GM18505 (cell line): ENCODE measurements around the gene SLC5A9.
"Not testable (repeated sequence)": the region's sequence is repeated elsewhere in the genome, so short reads cannot be mapped to it uniquely, and the experiment has no call there.

ENCODE experiments used
- ATAC-seq: cut with Tn5 transposase; IDR thresholded peaks from one replicate; pipeline ENCODE4 v1.9.1; 2021; ENCODE audit not compliant: unreplicated experiment
- POLR2A ChIP-seq: IDR thresholded peaks from 4 replicates; pipeline ENCODE4 v1.6.1; 2011; ENCODE audit warnings: borderline replicate concordance; ENCODE audit not compliant: insufficient read depth, insufficient read length; ENCODE audit errors: extremely low read depth

The SLC5A9 gene

DNA sequence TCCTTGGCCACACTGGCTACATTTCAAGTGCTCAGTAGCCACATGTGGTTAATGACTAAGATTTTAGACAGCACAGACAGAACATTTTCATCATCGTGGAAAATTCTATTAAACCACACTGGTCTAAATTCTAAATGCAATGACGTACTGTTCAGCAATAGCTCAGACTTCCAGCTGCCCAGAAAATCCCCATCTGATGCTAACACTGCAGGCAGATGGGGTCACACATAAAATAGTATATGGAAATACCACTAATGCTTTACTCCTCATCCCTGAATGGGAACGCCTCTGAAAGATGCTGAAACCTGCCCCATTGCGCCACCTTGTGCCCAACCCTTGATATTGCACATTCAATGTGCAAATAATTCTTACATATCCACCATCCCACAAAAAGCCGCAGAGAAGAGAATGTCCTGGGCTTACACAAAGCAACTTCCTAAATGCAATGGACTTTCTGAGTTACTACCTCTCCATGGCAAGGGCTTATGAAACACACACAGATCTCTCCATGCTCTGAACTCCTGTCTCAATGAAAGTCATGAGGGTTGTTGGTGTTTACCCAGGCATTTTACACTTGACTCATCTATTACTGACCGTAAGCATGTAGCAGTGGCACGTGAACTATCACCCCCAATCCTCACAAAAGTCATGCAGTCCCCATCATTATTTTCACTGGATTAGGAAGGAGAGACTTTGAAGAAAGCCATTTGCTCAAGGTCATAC, 20.3 kb upstream of the SLC5A9 start:
- TF ChIP-seq POLR2A, result no peak
- ATAC-seq, result no peak

DNA sequence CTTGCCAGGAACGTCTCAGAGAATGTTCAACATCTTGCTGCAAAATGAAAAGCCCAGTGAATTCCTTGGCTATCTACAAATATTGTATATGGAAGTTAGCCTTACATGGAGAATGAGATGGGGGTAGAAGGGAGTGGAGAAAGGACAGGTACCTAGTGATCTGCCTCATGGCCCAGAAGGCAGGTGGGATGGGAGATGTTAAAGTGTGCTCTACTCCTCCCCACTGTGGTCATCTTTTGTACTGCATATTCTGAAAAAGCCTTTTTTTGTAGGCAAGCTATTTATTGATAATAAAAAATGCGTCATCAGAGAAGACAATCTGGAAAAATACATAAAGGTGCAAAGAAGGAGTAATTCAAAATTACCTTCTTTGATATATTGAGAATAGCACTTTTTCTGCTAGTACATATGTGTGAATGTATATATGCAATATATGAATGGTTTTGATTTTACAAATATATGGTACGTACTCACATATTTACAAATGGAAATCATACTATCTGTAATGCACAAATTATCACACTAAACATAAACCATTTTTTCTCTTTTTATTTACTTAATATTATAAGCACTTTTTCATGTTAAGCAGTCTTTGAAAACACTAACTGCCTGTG, 19.1 kb upstream of the SLC5A9 start:
- TF ChIP-seq POLR2A, result no peak

DNA sequence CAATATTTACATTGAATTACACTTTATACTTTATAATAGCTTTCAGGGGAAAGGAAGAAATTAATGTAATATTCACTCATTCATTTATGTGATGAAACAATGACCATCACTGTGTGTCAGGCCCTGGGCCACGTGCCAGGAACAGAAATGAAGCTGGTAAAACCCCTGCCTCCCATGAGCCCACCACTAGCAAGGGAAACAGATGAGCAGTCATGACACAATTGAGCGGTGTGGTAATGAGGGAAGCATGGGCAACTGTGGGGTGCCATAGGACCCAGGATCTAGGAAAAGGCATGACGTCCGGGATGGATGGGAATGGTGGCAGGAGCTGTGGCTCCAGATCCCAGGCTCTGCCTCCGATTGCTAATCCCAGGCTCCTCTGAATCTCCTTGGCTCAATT, 17.0 kb upstream of the SLC5A9 start:
- ATAC-seq, result no peak
- no peak for TF ChIP-seq POLR2A

More for the DNA sequence above, 19.1 kb upstream of the SLC5A9 start:
- ATAC-seq, result no peak

DNA sequence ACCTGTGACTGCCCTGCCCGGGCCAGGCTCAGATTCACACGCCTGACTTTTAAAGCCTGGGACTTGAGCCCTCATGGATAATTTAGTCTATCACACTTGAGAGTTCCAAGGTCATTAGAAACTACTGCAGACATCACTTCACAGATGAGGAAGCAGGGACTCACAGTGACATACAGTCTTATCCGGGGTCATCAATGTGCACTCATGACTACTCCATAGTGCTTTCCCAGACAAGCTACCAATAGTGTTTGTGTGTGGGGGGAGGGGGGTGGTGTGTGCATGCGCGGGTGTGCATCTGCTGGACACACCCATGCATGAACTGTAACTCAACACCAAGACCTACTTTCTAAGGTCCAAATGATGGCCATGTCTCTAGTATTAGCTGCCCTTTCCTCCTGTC, 16.1 kb upstream of the SLC5A9 start:
- ATAC-seq, result no peak
- TF ChIP-seq POLR2A, result no peak

DNA sequence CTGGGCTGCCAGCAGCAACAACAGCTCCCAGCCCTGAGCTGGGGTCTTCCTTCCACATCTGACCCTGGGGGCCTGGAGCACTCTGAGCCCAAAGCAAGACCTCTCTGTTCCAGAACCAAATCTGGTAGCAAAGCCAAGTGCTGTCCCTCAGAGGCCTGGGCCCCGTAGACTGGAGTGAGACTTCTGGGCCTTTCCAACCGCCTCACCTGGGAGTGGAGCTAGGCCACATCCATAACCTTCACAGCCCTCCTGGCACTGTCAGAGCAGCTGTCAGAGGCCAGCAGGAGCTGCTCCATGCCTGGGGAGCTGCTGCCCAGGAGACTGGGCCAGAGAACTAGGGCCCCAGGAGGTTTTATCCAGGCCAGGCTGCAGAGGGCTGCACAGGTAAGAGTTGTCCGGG, 15.4 kb upstream of the SLC5A9 start:
- ATAC-seq, result no peak
- TF ChIP-seq POLR2A, result no peak

DNA sequence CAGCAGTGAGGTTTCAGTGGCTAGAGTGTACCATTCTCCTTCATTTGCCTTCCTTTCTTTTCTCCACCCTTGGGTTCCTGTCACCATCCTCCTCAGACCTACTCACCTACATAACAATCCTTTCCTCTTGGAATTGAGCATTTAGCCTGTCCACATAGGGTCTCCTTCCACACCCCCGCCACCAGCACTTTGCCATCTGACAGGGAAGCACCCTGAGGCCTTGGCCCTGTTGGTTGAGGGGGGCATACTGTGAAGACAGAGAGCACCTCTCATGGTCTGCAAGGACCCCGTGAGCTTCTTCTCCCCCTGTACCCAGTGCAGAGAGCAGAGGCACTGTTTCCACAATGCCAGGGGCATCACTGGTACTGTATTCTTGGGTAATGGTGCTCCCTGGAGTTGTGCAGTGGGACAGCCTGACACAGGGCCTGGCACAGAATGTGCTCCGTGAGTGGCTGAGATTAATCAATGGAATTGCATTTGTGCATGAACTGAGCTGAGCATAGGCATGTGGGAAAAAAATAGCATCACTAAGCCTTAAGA, 14.9 kb upstream of the SLC5A9 start:
- no peak for TF ChIP-seq POLR2A
- no peak for ATAC-seq

DNA sequence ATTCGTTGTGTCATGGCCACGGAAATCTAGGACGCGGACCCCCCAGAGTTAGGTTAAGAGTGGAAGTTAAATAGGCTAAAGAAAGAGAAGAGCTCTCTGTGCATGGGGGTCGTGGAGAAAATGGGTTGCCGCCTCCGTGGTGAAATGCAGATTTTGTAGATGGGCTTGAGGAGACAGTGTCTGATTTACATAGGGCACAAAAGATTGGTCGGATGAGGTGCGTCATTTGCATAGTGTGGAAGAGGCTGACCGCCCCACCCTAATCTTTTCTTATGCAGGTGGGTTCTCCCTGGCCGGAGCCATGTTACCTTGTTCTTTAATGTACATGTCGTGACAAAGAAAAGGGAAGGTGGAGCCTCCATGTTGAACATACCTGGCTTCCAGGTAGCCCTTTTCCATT, 14.3 kb upstream of the SLC5A9 start:
- TF ChIP-seq POLR2A, result no peak
- no peak for ATAC-seq

DNA sequence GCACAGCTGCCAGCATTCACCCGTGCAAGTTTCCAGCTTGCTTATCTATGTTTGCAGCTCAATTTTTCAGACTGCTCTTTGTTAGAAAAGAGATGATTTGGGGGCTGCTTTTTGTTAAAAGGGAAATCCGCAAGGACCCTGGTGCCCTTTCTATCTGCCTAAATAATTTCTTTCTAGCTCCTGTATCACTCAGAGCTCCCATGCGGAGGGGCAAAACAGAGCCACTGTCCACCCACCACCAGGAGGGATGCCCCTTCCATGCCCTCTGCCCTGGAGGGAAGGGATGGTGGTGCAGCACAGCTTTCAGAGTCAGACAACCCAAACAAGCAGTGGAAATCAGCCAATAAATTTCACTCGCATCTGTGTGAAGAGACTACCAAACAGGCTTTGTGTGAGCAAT, 13.9 kb upstream of the SLC5A9 start:
- TF ChIP-seq POLR2A, result no peak
- ATAC-seq, result no peak

DNA sequence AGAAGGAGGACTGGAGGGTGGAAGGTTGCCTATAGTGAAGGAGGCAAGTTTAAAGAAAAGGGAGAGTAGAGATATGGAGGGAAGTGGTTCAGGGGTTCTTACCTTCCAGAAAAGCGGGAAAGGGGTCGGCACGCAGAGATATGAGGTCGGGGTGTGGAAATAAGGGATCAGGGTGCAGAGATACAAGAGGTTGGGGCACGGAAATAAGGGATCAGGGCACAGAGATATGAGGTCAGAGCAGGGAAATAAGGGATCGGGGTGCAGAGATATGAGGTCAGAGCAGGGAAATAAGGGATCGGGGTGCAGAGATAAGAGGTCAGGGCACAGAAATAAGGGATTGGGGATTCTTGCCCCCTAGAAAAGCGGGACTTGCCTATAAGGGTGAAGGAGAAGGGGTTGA, 9.1 kb upstream of the SLC5A9 start:
- not testable (repeated sequence) for ATAC-seq

DNA sequence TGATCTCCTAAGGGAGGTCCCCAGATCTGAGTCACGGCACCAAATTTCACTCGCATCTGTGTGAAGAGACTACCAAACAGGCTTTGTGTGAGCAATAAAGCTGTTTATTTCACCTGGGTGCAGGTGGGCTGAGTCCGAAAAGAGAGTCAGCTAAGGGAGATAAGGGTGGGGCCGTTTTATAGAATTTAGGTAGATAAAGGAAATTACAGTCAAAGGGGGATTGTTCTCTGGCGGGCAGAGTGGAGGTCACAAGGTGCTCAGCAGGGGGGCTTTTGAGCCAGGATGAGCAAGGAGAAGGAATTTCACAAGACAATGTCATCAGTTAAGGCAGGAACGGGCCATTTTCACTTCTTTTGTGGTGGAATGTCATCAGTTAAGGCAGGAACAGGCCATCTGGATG, 8.2 kb upstream of the SLC5A9 start:
- ATAC-seq, result not testable (repeated sequence)

DNA sequence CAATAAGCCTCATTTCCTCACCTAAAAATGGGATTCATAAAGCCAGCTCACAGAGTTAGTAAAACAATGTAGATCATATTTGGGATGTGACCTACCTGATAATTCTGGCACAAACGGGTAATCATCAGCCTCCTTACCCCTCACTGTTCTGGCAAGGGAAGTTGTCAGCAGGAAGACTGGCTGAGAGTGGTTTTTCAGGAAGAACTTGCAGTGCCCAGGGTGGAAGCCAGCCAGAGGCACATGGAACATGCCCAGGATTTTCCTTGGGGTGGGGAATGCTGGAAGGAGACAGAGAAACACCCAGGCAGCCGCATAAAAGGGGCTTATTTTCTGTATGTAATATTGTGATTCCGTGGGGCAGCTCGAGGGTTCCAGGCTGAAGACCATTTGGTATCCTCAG, 7.7 kb upstream of the SLC5A9 start:
- TF ChIP-seq POLR2A, result no peak
- ATAC-seq, result no peak

DNA sequence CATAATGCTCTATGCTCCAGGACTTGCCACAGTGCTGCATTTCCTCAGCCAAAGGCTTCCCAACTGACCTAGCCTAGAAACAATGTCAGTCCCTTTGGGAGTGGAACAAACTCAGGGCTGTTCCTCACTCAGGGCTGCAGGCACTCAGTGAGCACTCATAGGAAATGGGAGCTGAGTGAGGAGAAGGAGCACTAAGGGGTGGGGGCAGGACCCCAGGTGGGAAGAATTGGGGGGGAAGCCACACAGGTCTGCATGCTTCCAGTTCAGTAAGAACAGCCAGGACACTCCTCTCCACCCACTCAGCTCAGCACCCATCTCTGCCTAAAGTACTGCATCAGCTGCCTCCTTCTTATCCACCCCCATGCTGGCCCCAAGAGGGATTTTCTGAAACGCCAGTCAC, 7.3 kb upstream of the SLC5A9 start:
- TF ChIP-seq POLR2A, result no peak
- no peak for ATAC-seq

DNA sequence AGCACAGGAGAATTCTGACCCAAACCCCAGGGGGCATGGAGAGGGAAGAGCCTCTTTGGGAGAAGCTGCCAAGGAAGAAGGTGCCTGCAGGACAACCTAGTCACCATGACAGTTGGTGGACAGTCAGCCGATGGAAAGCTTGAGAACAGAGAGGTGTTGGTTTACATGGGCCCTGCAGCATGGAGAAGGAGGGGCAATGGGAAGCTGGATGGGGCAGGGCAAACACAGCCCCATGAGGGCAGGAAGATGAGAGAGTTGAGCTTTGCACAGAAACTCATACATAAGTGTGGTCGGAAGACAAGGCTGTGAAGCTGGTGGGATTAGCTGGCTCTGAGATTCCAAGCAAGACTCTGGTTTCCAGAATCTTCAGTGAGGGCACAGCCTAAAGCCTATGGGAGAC, 6.6 kb upstream of the SLC5A9 start:
- TF ChIP-seq POLR2A, result no peak
- ATAC-seq, result no peak

DNA sequence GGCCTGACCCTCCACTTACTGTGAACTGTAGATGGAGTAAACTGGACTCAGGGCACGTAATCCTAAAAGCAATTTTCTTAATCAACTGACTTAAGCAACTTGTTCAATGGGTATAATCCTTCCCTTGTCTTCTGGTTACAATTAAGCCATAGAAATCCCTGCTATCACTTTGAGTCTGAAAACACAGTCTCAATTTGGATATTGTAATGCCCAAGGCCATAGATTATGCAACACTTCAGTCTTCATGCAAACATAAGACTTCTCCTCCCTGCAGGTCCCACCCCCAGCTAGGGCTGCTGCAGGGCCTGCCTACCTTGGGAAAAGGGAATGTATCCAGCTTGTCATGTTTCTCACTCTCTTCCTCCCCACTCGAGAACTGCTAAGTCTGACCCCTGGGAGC, 6.2 kb upstream of the SLC5A9 start:
- no peak for ATAC-seq
- no peak for TF ChIP-seq POLR2A
